GM19452 (cell line): ENCODE results near the gene TOLLIP.
"Not testable (repeated sequence)": the region's sequence is repeated elsewhere in the genome, so short reads cannot be mapped to it uniquely, and the experiment has no call there.

Experiments
- ATAC-seq: cut with Tn5 transposase; IDR thresholded peaks from one replicate; pipeline ENCODE4 v1.9.1; 2021; ENCODE audit not compliant: unreplicated experiment

Gene TOLLIP

GRCh38 chr11:1266976-1267375 is 42.5 kb downstream of the TOLLIP start:
- ATAC-seq = not testable (repeated sequence)

GRCh38 chr11:1265480-1265879 is 44.0 kb downstream of the TOLLIP start:
- not testable (repeated sequence) for ATAC-seq

- not testable (repeated sequence) for ATAC-seq
Measured at GRCh38 chr11:1264444-1264843, 45.0 kb downstream of the TOLLIP start.

- ATAC-seq = no peak
Measured at GRCh38 chr11:1263010-1263409, 46.4 kb downstream of the TOLLIP start.

GRCh38 chr11:1262172-1263006 is 47.0 kb downstream of the TOLLIP start:
- ATAC-seq = peak; percentile 77

- ATAC-seq = no peak
Measured at GRCh38 chr11:1261241-1262071, 48.0 kb downstream of the TOLLIP start.

GRCh38 chr11:1260620-1261019 is 48.8 kb downstream of the TOLLIP start:
- ATAC-seq = no peak

GRCh38 chr11:1260023-1260501 is 49.4 kb downstream of the TOLLIP start:
- ATAC-seq = no peak

GRCh38 chr11:1259561-1259960 is 49.9 kb downstream of the TOLLIP start:
- no peak for ATAC-seq

- ATAC-seq = no peak
Measured at GRCh38 chr11:1259076-1259461, 50.4 kb downstream of the TOLLIP start.

- no peak for ATAC-seq
Measured at GRCh38 chr11:1258401-1259075, 50.9 kb downstream of the TOLLIP start.

- ATAC-seq = no peak
Measured at GRCh38 chr11:1257916-1258315, 51.5 kb downstream of the TOLLIP start.

- ATAC-seq = no peak
Measured at GRCh38 chr11:1257366-1257765, 52.1 kb downstream of the TOLLIP start.

- no peak for ATAC-seq
Measured at GRCh38 chr11:1256257-1257045, 53.0 kb downstream of the TOLLIP start.

- no peak for ATAC-seq
Measured at GRCh38 chr11:1255151-1255550, 54.3 kb downstream of the TOLLIP start.

GRCh38 chr11:1254733-1255132 is 54.7 kb downstream of the TOLLIP start:
- ATAC-seq = no peak

GRCh38 chr11:1254086-1254648 is 55.3 kb downstream of the TOLLIP start:
- no peak for ATAC-seq

GRCh38 chr11:1253103-1253485 is 56.3 kb downstream of the TOLLIP start:
- ATAC-seq = no peak

- no peak for ATAC-seq
Measured at GRCh38 chr11:1252371-1253102, 56.9 kb downstream of the TOLLIP start.
